Hypothalamus (tissue), 51 donors: Measurements from ENCODE around the gene TAS2R60.
"Not testable (repeated sequence)": the region's sequence is repeated elsewhere in the genome, so short reads cannot be mapped to it uniquely, and the experiment has no call there.

Source experiments
- DNase-seq, 51 donors: peaks; one replicate each; lab custom pipeline; 2025; lab: John Stamatoyannopoulos, UW

Gene TAS2R60

DNA sequence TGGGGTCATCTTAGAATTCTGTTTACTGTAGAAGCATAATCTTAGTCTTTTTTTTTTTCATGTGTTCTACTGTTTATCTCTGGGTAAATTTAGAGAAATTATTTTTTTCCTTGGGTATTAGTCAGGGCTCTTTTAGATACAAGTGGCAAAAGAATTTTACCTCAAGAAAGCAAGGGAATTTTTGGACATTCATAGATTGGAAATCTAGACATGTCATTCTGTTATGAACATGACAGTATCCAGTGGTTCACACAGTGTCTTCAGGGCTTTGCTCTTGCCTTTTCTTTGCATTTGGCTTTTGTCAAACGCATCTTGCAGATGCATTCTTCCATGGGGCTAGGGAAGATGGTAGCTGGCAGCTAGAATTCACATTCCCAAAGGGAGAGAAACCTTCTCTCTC, 20.7 kb downstream of the TAS2R60 start:
- DNase-seq: no peak

DNA sequence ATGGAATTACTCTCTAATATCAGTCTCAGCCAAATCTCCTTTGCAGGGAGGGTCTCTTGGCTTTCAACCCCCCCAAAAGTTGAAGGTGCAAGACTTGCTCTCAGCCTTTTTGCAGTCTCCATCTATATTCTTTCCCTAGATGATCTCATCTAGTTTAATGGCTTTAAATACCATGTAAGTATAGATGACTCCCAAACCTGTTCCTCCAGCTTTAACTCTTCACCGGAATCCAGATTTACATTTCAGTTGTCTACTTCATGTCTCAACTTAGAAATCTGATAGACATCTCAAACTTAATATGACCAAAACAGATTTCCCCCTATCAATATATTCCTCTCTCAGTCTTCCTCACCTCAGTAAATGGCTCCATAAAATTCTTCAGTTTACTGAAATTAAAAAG, 24.5 kb downstream of the TAS2R60 start:
- no peak for DNase-seq

GRCh38 chr7:143472071-143472689, 28.9 kb downstream of the TAS2R60 start:
- DNase-seq: not testable (repeated sequence)

GRCh38 chr7:143477501-143478150, 34.4 kb downstream of the TAS2R60 start, which contains the start of gene TAS2R41:
Gene TAS2R41, plus strand, starts transcription at chr7:143477873. Its CDS starts 0 bp downstream, at chr7:143477873.
- DNase-seq: no peak

DNA sequence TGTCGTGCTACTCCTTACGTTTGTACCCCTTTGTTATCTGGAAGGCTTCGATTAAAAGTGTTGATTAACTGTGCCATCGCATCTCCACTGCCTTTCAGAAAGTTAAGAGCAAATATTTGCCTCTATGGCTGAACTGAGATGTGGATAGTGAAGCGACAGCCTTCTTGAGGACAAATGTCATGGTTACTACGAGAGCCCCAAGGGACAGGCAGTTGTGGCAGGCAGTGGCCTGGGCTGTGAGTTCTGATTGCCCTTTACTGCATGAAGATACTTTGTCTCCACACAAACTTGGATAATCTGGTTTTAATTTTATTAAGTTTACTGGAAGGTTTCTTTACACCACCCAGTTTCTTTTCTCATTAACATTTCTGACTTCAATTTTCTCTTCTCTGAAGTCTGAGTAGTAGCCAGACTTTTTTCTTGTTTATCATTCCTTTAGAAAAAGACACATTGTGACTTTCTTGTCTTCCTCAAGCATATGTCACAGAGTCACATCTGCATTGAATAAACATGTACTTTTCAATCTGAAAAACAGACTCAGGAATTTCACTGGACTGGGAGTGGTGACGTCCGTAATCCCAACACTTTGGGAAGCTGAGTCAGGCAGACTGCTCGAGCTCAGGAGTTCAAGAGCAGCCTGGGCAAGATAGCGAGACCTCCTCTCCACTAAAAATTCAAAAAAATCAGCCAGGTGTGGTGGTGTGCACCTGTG, 36.0 kb downstream of the TAS2R60 start:
- DNase-seq: no peak

DNA sequence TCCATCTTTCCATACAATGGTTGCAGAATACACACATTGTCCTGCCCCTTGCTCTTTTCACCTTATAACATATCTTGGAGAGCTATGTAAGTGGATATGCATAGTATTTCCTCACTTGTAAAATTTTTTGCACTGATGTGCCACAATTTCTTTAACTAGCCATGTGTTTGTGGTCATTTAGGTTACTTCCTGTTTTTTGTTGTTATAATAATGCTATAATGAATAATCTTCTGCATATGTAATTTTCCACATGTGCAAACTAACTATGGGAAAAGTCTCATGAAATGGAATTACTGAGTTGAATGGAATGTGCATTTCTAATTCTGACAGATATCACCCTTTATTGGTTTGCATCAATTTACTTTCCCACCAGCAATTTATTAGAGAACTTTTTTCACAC, 37.2 kb downstream of the TAS2R60 start:
- DNase-seq: no peak

- no peak for DNase-seq
Measured at GRCh38 chr7:143484119-143484518, 40.9 kb downstream of the TAS2R60 start.

GRCh38 chr7:143485094-143485493, 41.8 kb downstream of the TAS2R60 start:
- DNase-seq: no peak

DNA sequence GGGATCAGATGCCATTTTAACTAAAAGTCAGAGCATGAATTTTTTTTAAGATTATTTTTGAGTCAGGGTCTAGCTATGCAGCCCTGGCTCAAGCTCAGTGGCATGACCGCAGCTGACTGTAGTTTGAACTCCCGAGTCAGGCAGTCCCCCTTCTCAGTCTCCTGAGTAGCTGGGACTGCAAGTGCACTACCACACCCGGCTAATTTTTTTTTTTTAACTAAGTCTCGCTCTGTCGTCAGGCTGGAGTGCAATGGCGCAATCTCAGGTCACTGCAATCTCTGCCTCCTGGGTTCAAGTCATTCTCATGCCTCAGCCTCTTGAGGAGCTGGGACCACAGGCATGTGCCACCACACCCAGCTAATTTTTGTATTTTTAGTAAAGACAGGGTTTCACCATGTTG, 42.2 kb downstream of the TAS2R60 start:
- DNase-seq: no peak

DNA sequence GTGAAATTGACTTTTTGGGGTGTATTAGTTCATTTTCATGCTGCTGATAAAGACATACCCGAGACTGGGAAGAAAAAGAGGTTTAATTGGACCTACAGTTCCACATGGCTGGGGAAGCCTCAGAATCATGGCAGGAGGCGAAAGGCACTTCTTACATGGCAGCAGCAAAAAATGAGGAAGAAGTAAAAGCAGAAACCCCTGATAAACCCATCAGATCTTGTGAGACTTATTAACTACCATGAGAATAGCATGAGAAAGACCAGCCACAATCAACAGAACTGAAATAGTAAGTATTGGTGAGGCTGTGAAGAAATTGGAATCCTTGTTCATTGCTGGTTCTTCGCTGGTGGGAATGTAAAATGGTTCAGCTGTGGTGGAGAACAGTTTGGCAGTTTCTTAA, 43.0 kb downstream of the TAS2R60 start:
- DNase-seq: not testable (repeated sequence)

DNA sequence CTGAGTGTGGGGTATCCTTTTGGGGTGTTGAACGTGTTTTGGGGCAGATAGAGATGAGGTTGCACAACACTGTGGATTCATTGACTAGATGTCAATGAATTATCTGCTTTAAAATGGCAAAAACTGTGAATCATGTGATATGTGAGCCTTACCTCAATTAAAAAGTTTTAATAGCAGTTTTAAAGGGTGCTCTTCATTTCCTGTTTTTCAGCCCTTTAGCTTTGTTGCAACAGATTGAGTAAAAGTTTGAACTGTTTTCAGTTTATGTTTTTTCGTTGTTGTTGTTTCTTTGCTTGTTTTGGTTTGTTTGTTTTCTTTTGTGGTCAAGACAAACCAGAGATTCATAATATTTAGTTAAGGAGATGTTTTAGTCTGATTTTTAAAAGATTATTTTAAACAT, 43.8 kb downstream of the TAS2R60 start:
- DNase-seq: no peak

DNA sequence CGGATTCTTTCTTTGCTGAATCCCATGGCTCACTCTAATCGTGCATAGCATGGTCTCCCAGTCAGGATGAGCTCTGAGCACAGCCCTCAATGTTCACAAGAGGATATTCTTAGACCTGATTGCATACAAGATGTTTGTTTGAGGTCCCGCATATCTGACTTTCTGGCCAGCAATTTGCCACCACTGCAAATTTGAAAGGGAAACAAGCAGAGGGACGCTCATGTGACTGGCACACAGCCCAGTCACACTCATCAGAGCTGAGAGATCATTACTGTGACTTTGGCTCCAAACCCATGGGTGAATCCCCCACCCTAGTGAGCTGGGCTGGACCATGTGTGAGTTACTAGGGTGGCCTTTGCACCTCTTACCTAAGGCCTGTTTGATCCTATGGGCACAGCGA, 44.3 kb downstream of the TAS2R60 start:
- DNase-seq: peak in 1 of 51 donors; percentile 8

DNA sequence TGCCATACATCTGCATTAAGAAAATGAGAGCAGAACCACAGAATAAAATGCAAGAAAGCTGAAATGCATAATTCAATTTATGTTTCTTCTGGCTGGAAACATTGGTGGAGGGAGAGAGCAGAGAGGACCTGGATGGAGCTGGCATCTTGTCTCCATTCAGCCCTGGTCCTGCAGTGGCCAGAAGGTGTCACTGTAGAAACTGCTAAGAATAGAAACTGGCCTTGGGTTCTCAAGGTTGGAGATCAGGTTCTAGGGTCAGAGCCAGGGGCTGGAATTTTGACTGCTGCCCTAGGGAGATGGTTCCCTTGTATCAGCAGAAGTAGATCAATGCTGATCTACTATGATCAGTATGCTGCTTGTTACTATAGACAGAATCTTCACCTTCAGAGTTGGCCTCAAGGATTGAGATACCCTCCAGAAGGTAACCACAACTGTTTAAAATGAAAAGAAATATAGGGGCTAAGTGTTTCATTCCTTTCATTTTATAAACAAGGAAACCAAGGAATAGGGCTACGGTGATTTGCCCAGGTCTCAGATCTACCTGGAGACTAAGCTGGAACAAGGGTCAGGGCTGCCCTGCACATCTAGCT, 47.6 kb downstream of the TAS2R60 start:
- DNase-seq: no peak

GRCh38 chr7:143492043-143492471, 48.8 kb downstream of the TAS2R60 start:
- DNase-seq: no peak

DNA sequence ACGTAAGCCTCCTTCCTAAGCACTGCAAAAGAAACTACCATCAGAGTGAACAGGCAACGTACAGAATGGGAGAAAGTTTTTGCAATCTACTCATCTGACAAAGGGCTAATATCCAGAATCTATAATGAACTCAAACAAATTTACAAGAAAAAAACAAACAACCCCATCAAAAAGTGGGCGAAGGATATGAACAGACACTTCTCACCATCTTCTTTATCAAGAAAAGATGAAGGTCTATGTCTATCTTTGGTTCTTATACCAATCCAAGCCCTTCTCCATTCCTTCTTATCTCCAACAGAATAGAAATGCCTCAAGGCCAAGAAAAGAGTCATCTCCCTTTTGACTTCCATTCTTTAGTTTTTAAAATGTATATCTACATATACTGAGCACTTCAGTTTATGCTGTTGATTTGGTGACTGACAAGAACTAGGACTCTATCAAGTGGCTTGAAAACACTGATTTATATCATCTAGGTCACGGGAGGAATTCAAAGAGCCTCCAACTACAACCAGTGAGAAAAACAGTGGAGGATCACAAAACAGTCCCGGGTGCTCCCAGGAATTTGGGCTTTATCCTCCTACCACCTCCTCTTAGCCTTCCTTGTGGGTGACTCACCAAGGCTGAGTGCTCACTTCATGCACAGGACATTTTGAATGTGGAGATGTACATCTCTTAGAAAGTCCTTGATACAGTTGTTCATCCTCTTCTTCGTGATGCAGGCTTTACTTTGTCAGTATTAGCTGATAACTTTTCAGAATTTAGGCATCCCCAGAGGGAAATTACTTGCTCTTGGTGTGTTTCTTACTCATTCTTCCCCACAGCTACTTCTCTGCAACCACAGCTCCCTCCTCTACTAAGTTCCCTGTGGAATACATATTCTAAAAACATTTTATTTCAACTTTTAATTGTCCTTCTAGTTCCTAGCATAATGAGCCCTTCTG, 49.8 kb downstream of the TAS2R60 start:
- no peak for DNase-seq

- no peak for DNase-seq
Measured at GRCh38 chr7:143493751-143494150, 50.5 kb downstream of the TAS2R60 start.
